GM12874 (cell line): ENCODE data around the gene FAM184A.

ENCODE experiments used
- CTCF ChIP-seq: IDR thresholded peaks from 2 replicates; pipeline ENCODE4 v1.5.1; 2011; ENCODE audit warnings: low read depth, mild to moderate bottlenecking, control low read depth, low read length, moderate library complexity; ENCODE audit not compliant: insufficient read depth

FAM184A gene

GRCh38 chr6:118914598-118914997, 163.9 kb downstream of the FAM184A start:
- TF ChIP-seq CTCF = no peak

GRCh38 chr6:118913161-118913560, 165.3 kb downstream of the FAM184A start:
- TF ChIP-seq CTCF = no peak

GRCh38 chr6:118912646-118913045, 165.8 kb downstream of the FAM184A start:
- no peak for TF ChIP-seq CTCF
